Activated T-cell treated with anti-CD3 and anti-CD28 coated beads, Interleukin-2, amount 50 U/mL, for 24 hours (primary cell): ENCODE results near the gene WRAP73.
A peak's percentile ranks its signal among the peaks of the same experiment; 100 is the strongest.

ENCODE experiments used
- DNase-seq: peaks from one replicate; pipeline ENCODE4 v3.0.0-alpha.2; 2020
- H3K27ac Mint-ChIP-seq: 2 replicates; pipeline ENCODE4 v1.8.0; 2020; ENCODE audit warnings: mild to moderate bottlenecking, mixed read lengths
- H3K27me3 Mint-ChIP-seq: 2 replicates; pipeline ENCODE4 v1.8.0; 2020; ENCODE audit warnings: mixed read lengths
- H3K36me3 Mint-ChIP-seq: 2 replicates; pipeline ENCODE4 v1.8.0; 2020; ENCODE audit warnings: low read depth, mixed read lengths
- H3K4me1 Mint-ChIP-seq: 2 replicates; pipeline ENCODE4 v1.8.0; 2020; ENCODE audit warnings: low read depth, mixed read lengths
- H3K4me3 Mint-ChIP-seq: 2 replicates; pipeline ENCODE4 v1.8.0; 2020; ENCODE audit warnings: mild to moderate bottlenecking, moderate library complexity, mixed read lengths
- H3K9me3 Mint-ChIP-seq: 2 replicates; pipeline ENCODE4 v1.8.0; 2020; ENCODE audit warnings: mixed read lengths

The WRAP73 gene

GRCh38 chr1:3649342-3650247, at the start of gene WRAP73:
Gene WRAP73 (minus strand): TSS chr1:3650103. CDS start chr1:3649999, 104 bp downstream.
- Mint-ChIP-seq H3K4me3 (peak within 1 kb of the TSS; percentile 82), H3K9me3 (no peaks in the 10 kb centered on the region), H3K36me3 (peaks cover 39% of the 10 kb centered on the region), H3K4me1 (peaks cover 26% of the 10 kb centered on the region), H3K27me3 (peaks cover 27% of the 10 kb centered on the region), H3K27ac (peak within 1 kb of the TSS; percentile 81)
- DNase-seq, result peak; percentile 90

GRCh38 chr1:3699596-3699995, 49.7 kb upstream of the WRAP73 start:
- no peaks in the 10 kb centered on the region for H3K36me3 Mint-ChIP-seq
- no peak for DNase-seq
- no peak overlapping the region for H3K27ac Mint-ChIP-seq
- H3K4me3 Mint-ChIP-seq, result no peak overlapping the region
- no peaks in the 10 kb centered on the region for H3K9me3 Mint-ChIP-seq
- H3K4me1 Mint-ChIP-seq, result peaks cover 8% of the 10 kb centered on the region
- H3K27me3 Mint-ChIP-seq, result peaks cover 20% of the 10 kb centered on the region

GRCh38 chr1:3698660-3699408, 48.9 kb upstream of the WRAP73 start:
- Mint-ChIP-seq H3K4me1 (peaks cover 5% of the 10 kb centered on the region), H3K4me3 (no peak overlapping the region), H3K36me3 (no peaks in the 10 kb centered on the region), H3K9me3 (no peaks in the 10 kb centered on the region), H3K27ac (peak overlapping the region; percentile 14), H3K27me3 (peaks cover 20% of the 10 kb centered on the region)
- DNase-seq, result no peak

GRCh38 chr1:3697810-3698209, 47.9 kb upstream of the WRAP73 start:
- Mint-ChIP-seq H3K27me3 (peaks cover 20% of the 10 kb centered on the region), H3K27ac (no peak overlapping the region), H3K9me3 (no peaks in the 10 kb centered on the region), H3K4me1 (peaks cover 5% of the 10 kb centered on the region), H3K36me3 (no peaks in the 10 kb centered on the region), H3K4me3 (no peak overlapping the region)
- DNase-seq, result no peak

- no peaks in the 10 kb centered on the region for H3K9me3 Mint-ChIP-seq
- H3K4me1 Mint-ChIP-seq, result peaks cover 5% of the 10 kb centered on the region
- H3K27me3 Mint-ChIP-seq, result peaks cover 20% of the 10 kb centered on the region
- H3K36me3 Mint-ChIP-seq, result no peaks in the 10 kb centered on the region
- no peak for DNase-seq
- no peak overlapping the region for H3K27ac Mint-ChIP-seq
- H3K4me3 Mint-ChIP-seq, result no peak overlapping the region
These were observed 47.2 kb upstream of the WRAP73 start for GRCh38 chr1:3697104-3697503.

- H3K4me3 Mint-ChIP-seq, result no peak overlapping the region
- no peaks in the 10 kb centered on the region for H3K36me3 Mint-ChIP-seq
- peaks cover 5% of the 10 kb centered on the region for H3K4me1 Mint-ChIP-seq
- no peak overlapping the region for H3K27ac Mint-ChIP-seq
- peaks cover 20% of the 10 kb centered on the region for H3K27me3 Mint-ChIP-seq
- H3K9me3 Mint-ChIP-seq, result no peaks in the 10 kb centered on the region
- no peak for DNase-seq
These were observed 46.8 kb upstream of the WRAP73 start for GRCh38 chr1:3696689-3697088.

- no peak overlapping the region for H3K27ac Mint-ChIP-seq
These were observed 45.7 kb upstream of the WRAP73 start for GRCh38 chr1:3695326-3696217.

GRCh38 chr1:3693321-3693720, 43.4 kb upstream of the WRAP73 start:
- H3K27ac Mint-ChIP-seq, result no peak overlapping the region
- no peaks in the 10 kb centered on the region for H3K36me3 Mint-ChIP-seq
- H3K27me3 Mint-ChIP-seq, result peaks cover 16% of the 10 kb centered on the region
- H3K9me3 Mint-ChIP-seq, result no peaks in the 10 kb centered on the region
- peaks cover 5% of the 10 kb centered on the region for H3K4me1 Mint-ChIP-seq
- no peak overlapping the region for H3K4me3 Mint-ChIP-seq
- DNase-seq, result no peak

More at GRCh38 chr1:3695326-3696217, 45.7 kb upstream of the WRAP73 start:
- Mint-ChIP-seq H3K4me1 (peaks cover 5% of the 10 kb centered on the region), H3K4me3 (no peak overlapping the region), H3K36me3 (no peaks in the 10 kb centered on the region), H3K9me3 (no peaks in the 10 kb centered on the region), H3K27me3 (peaks cover 16% of the 10 kb centered on the region)
- peak; percentile 56 for DNase-seq

- Mint-ChIP-seq H3K27ac (no peak overlapping the region), H3K27me3 (peaks cover 15% of the 10 kb centered on the region), H3K36me3 (no peaks in the 10 kb centered on the region)
These were observed 42.7 kb upstream of the WRAP73 start for GRCh38 chr1:3692598-3692997.

GRCh38 chr1:3691421-3692204, 41.7 kb upstream of the WRAP73 start:
- Mint-ChIP-seq H3K4me3 (no peak overlapping the region), H3K27me3 (peaks cover 12% of the 10 kb centered on the region), H3K27ac (no peak overlapping the region)

More at GRCh38 chr1:3692598-3692997, 42.7 kb upstream of the WRAP73 start:
- Mint-ChIP-seq H3K9me3 (no peaks in the 10 kb centered on the region), H3K4me1 (peaks cover 5% of the 10 kb centered on the region), H3K4me3 (no peak overlapping the region)
- no peak for DNase-seq

GRCh38 chr1:3690282-3691065, 40.6 kb upstream of the WRAP73 start:
- H3K4me1 Mint-ChIP-seq, result no peaks in the 10 kb centered on the region
- peaks cover 4% of the 10 kb centered on the region for H3K27me3 Mint-ChIP-seq
- no peak overlapping the region for H3K27ac Mint-ChIP-seq
- no peak for DNase-seq
- no peaks in the 10 kb centered on the region for H3K36me3 Mint-ChIP-seq
- H3K9me3 Mint-ChIP-seq, result no peaks in the 10 kb centered on the region
- H3K4me3 Mint-ChIP-seq, result no peak overlapping the region

More at GRCh38 chr1:3691421-3692204, 41.7 kb upstream of the WRAP73 start:
- no peaks in the 10 kb centered on the region for H3K9me3 Mint-ChIP-seq
- no peak for DNase-seq
- no peaks in the 10 kb centered on the region for H3K36me3 Mint-ChIP-seq
- peaks cover 5% of the 10 kb centered on the region for H3K4me1 Mint-ChIP-seq

- H3K27ac Mint-ChIP-seq, result no peak overlapping the region
- H3K4me1 Mint-ChIP-seq, result no peaks in the 10 kb centered on the region
- H3K9me3 Mint-ChIP-seq, result no peaks in the 10 kb centered on the region
- no peak for DNase-seq
- H3K36me3 Mint-ChIP-seq, result no peaks in the 10 kb centered on the region
- H3K4me3 Mint-ChIP-seq, result no peak overlapping the region
- H3K27me3 Mint-ChIP-seq, result peaks cover 10% of the 10 kb centered on the region
These were observed 39.3 kb upstream of the WRAP73 start for GRCh38 chr1:3689138-3689750.
